HEK293 (cell line): ENCODE measurements around the gene TXNDC2.

ENCODE experiments used
- CTCF ChIA-PET: fragments of 350-600 bp; formaldehyde crosslinking; extraction: SDS; loops from one replicate; lab custom pipeline; 2021; ENCODE audit warnings: antibody characterized with exemption; lab: Yijun Ruan, JAX
- POLR2A ChIA-PET: fragments of 300-600 bp; formaldehyde crosslinking; extraction: SDS; loops from one replicate; lab custom pipeline; 2020; ENCODE audit warnings: antibody characterized with exemption, inconsistent platforms; lab: Yijun Ruan, JAX
- H3K27ac ChIP-seq: fragments of 200-500 bp; sonication (Bioruptor generic); 2 replicates; pipeline ENCODE4 v1.5.1; 2014; ENCODE audit warnings: low read depth, low read length, control low read depth, inconsistent platforms; ENCODE audit errors: extremely low read depth
- H3K36me3 ChIP-seq, 2 experiments: fragments of 200-500 bp in 1 of 2; sonication (Bioruptor generic) in 1 of 2; 1 replicate in 1 of 2; 2 replicates in 1 of 2; pipeline ENCODE4 v1.5.1; 2014 to 2017; ENCODE audit warnings: inconsistent platforms in 2 of 2, low read length in 2 of 2; ENCODE audit not compliant: control insufficient read depth in 2 of 2, insufficient read depth in 1 of 2
- H3K4me1 ChIP-seq: fragments of 200-500 bp; sonication (Bioruptor generic); 2 replicates; pipeline ENCODE4 v1.5.1; 2014; ENCODE audit warnings: mild to moderate bottlenecking, low read length, inconsistent platforms; ENCODE audit not compliant: control insufficient read depth, insufficient read depth
- H3K4me3 ChIP-seq: 2 replicates; pipeline ENCODE4 v1.5.1; 2011; ENCODE audit warnings: low read depth, mild to moderate bottlenecking, control low read depth, low read length, moderate library complexity
- H3K9me3 ChIP-seq: fragments of 200-500 bp; sonication (Bioruptor generic); 2 replicates; pipeline ENCODE4 v1.5.1; 2014; ENCODE audit warnings: low read depth, low read length, inconsistent platforms; ENCODE audit not compliant: control insufficient read depth, insufficient read depth
- GLIS2 ChIP-seq: fragments of 450-650 bp; formaldehyde crosslinking; IDR thresholded peaks from 2 replicates; pipeline ENCODE4 v1.5.1; 2016; ENCODE audit warnings: missing biosample characterization, missing genetic modification characterization
- HOXC10 ChIP-seq: sonication (generic); formaldehyde crosslinking; IDR thresholded peaks from 2 replicates; pipeline ENCODE4 v1.8.1; 2023; ENCODE audit warnings: mild to moderate bottlenecking, missing genetic modification reagents
- IKZF3 ChIP-seq: fragments of 450-650 bp; IDR thresholded peaks from 2 replicates; pipeline ENCODE4 v1.5.0; 2018; ENCODE audit warnings: missing biosample characterization, mild to moderate bottlenecking, missing genetic modification characterization, moderate library complexity
- KLF1 ChIP-seq: fragments of 450-650 bp; formaldehyde crosslinking; IDR thresholded peaks from 2 replicates; pipeline ENCODE4 v1.5.1; 2016; ENCODE audit warnings: missing biosample characterization, missing genetic modification characterization
- KLF7 ChIP-seq: fragments of 450-650 bp; formaldehyde crosslinking; IDR thresholded peaks from 2 replicates; pipeline ENCODE4 v1.5.1; 2016; ENCODE audit warnings: missing biosample characterization, missing genetic modification characterization, borderline replicate concordance
- KLF8 ChIP-seq: fragments of 450-650 bp; formaldehyde crosslinking; IDR thresholded peaks from 2 replicates; pipeline ENCODE4 v1.5.1; 2016; ENCODE audit warnings: missing biosample characterization, missing genetic modification characterization
- PRDM10 ChIP-seq: fragments of 450-650 bp; formaldehyde crosslinking; IDR thresholded peaks from 2 replicates; pipeline ENCODE4 v1.5.1; 2016; ENCODE audit warnings: missing biosample characterization, missing genetic modification characterization
- RBAK ChIP-seq: fragments of 450-650 bp; formaldehyde crosslinking; IDR thresholded peaks from 2 replicates; pipeline ENCODE4 v1.5.1; 2016; ENCODE audit warnings: missing biosample characterization, missing genetic modification characterization
- SALL2 ChIP-seq: fragments of 450-650 bp; formaldehyde crosslinking; IDR thresholded peaks from 2 replicates; pipeline ENCODE4 v1.5.0; 2017; ENCODE audit warnings: missing biosample characterization, mild to moderate bottlenecking, missing genetic modification characterization, borderline replicate concordance
- ZBTB21 ChIP-seq: fragments of 450-650 bp; formaldehyde crosslinking; IDR thresholded peaks from 2 replicates; pipeline ENCODE4 v1.5.1; 2017; ENCODE audit warnings: missing biosample characterization, missing genetic modification characterization
- ZBTB8A ChIP-seq: fragments of 450-650 bp; formaldehyde crosslinking; IDR thresholded peaks from 2 replicates; pipeline ENCODE4 v1.5.1; 2016; ENCODE audit warnings: missing biosample characterization, missing genetic modification characterization
- ZFP3 ChIP-seq: fragments of 450-650 bp; formaldehyde crosslinking; IDR thresholded peaks from 2 replicates; pipeline ENCODE4 v1.5.1; 2016; ENCODE audit warnings: low read depth, missing biosample characterization, missing genetic modification characterization
- ZNF114 ChIP-seq: fragments of 450-650 bp; formaldehyde crosslinking; IDR thresholded peaks from 2 replicates; pipeline ENCODE4 v1.5.0; 2017; ENCODE audit warnings: missing biosample characterization, missing genetic modification characterization
- ZNF132 ChIP-seq: fragments of 450-650 bp; formaldehyde crosslinking; IDR thresholded peaks from 2 replicates; pipeline ENCODE4 v1.5.1; 2017; ENCODE audit warnings: missing biosample characterization, missing genetic modification characterization, borderline replicate concordance
- ZNF175 ChIP-seq: fragments of 450-650 bp; formaldehyde crosslinking; IDR thresholded peaks from 2 replicates; pipeline ENCODE4 v1.5.1; 2016; ENCODE audit warnings: missing biosample characterization, missing genetic modification characterization
- ZNF274 ChIP-seq, 2 experiments: fragments of 200-500 bp in 1 of 2; fragments of 450-650 bp in 1 of 2; sonication (Bioruptor generic) in 1 of 2; formaldehyde crosslinking in 1 of 2; IDR thresholded peaks; 2 replicates each; pipeline versions ENCODE4 v1.5.1 to v1.6.1; 2014 to 2016; ENCODE audit warnings: borderline replicate concordance in 1 of 2, inconsistent platforms in 1 of 2, low read length in 1 of 2, missing biosample characterization in 1 of 2, missing genetic modification characterization in 1 of 2
- ZNF311 ChIP-seq: fragments of 450-650 bp; formaldehyde crosslinking; IDR thresholded peaks from 2 replicates; pipeline ENCODE4 v1.5.1; 2017; ENCODE audit warnings: missing biosample characterization, missing genetic modification characterization, borderline replicate concordance
- ZNF341 ChIP-seq: fragments of 450-650 bp; formaldehyde crosslinking; IDR thresholded peaks from 2 replicates; pipeline ENCODE4; 2016; ENCODE audit warnings: low read depth, missing biosample characterization, missing genetic modification characterization
- ZNF629 ChIP-seq: fragments of 450-650 bp; formaldehyde crosslinking; IDR thresholded peaks from 2 replicates; pipeline ENCODE4 v1.5.1; 2017; ENCODE audit warnings: missing biosample characterization, missing genetic modification characterization
- ZNF658 ChIP-seq: fragments of 450-650 bp; formaldehyde crosslinking; IDR thresholded peaks from 2 replicates; pipeline ENCODE4; 2016; ENCODE audit warnings: missing biosample characterization, missing genetic modification characterization
- ZNF747 ChIP-seq: fragments of 450-650 bp; formaldehyde crosslinking; IDR thresholded peaks from 2 replicates; pipeline ENCODE4 v1.5.1; 2016; ENCODE audit warnings: missing biosample characterization, missing genetic modification characterization
- ZNF777 ChIP-seq: fragments of 450-650 bp; formaldehyde crosslinking; IDR thresholded peaks from 2 replicates; pipeline ENCODE4 v1.5.1; 2017; ENCODE audit warnings: missing biosample characterization, missing genetic modification characterization, borderline replicate concordance
- ZNF830 ChIP-seq: fragments of 450-650 bp; IDR thresholded peaks from 2 replicates; pipeline ENCODE4 v1.5.0; 2018; ENCODE audit warnings: missing biosample characterization, missing genetic modification characterization, low read depth, mild to moderate bottlenecking, moderate library complexity
- TF ChIP-seq, protein P1 (sequence below): fragments of 450-650 bp; formaldehyde crosslinking; IDR thresholded peaks from 2 replicates; pipeline ENCODE4 v1.5.1; 2017; ENCODE audit warnings: missing biosample characterization, mild to moderate bottlenecking, missing genetic modification characterization, moderate library complexity
- TF ChIP-seq, protein P2 (sequence below): fragments of 450-650 bp; formaldehyde crosslinking; IDR thresholded peaks from 2 replicates; pipeline ENCODE4 v1.5.1; 2016; ENCODE audit warnings: missing biosample characterization, missing genetic modification characterization
- TF ChIP-seq, protein P3 (sequence below): fragments of 450-650 bp; formaldehyde crosslinking; IDR thresholded peaks from 2 replicates; pipeline ENCODE4 v1.5.1; 2016; ENCODE audit warnings: missing biosample characterization, missing genetic modification characterization

TXNDC2 gene

GRCh38 chr18:9839853-9840252 lies 45.9 kb upstream of the TXNDC2 start:
- H3K9me3 ChIP-seq = no peaks in the 10 kb centered on the region
- no peak overlapping the region for H3K4me3 ChIP-seq
- H3K4me1 ChIP-seq = peaks cover 10% of the 10 kb centered on the region
- no peak overlapping the region for H3K27ac ChIP-seq
- TF ChIP-seq ZNF114 (no peak), GLIS2 (tag by site-specific recombination) (no peak), KLF7 (tag by site-specific recombination) (no peak), ZNF132 (tag by site-specific recombination) (no peak), ZFP3 (tag by site-specific recombination) (no peak), ZNF311 (tag by site-specific recombination) (no peak), ZNF274 (IDR thresholded peaks at IDR 0.05; ENCODE audit: low read length) (no peak), ZNF274 (tag by site-specific recombination; IDR thresholded peaks at IDR 0.05; ENCODE audit: borderline replicate concordance) (no peak), ZNF747 (tag by site-specific recombination) (no peak), ZNF175 (tag by site-specific recombination) (no peak), KLF1 (tag by site-specific recombination) (no peak), ZNF777 (no peak), ZBTB21 (no peak), ZNF341 (no peak), ZNF629 (tag by site-specific recombination) (no peak), SALL2 (tag by site-specific recombination) (no peak), ZNF830 (tag by site-specific recombination) (no peak), ZBTB8A (tag by site-specific recombination) (no peak), IKZF3 (tag by site-specific recombination) (no peak)
- TF ChIP-seq, protein P1, sequence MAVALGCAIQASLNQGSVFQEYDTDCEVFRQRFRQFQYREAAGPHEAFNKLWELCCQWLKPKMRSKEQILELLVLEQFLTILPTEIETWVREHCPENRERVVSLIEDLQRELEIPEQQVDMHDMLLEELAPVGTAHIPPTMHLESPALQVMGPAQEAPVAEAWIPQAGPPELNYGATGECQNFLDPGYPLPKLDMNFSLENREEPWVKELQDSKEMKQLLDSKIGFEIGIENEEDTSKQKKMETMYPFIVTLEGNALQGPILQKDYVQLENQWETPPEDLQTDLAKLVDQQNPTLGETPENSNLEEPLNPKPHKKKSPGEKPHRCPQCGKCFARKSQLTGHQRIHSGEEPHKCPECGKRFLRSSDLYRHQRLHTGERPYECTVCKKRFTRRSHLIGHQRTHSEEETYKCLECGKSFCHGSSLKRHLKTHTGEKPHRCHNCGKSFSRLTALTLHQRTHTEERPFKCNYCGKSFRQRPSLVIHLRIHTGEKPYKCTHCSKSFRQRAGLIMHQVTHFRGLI = no peak
- TF ChIP-seq, protein P2, sequence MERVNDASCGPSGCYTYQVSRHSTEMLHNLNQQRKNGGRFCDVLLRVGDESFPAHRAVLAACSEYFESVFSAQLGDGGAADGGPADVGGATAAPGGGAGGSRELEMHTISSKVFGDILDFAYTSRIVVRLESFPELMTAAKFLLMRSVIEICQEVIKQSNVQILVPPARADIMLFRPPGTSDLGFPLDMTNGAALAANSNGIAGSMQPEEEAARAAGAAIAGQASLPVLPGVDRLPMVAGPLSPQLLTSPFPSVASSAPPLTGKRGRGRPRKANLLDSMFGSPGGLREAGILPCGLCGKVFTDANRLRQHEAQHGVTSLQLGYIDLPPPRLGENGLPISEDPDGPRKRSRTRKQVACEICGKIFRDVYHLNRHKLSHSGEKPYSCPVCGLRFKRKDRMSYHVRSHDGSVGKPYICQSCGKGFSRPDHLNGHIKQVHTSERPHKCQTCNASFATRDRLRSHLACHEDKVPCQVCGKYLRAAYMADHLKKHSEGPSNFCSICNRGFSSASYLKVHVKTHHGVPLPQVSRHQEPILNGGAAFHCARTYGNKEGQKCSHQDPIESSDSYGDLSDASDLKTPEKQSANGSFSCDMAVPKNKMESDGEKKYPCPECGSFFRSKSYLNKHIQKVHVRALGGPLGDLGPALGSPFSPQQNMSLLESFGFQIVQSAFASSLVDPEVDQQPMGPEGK (tag by site-specific recombination) = no peak
- CTCF ChIA-PET = no interaction called here
- H3K36me3 ChIP-seq = no peaks in the 10 kb centered on the region
- POLR2A ChIA-PET = no interaction called here

DNA sequence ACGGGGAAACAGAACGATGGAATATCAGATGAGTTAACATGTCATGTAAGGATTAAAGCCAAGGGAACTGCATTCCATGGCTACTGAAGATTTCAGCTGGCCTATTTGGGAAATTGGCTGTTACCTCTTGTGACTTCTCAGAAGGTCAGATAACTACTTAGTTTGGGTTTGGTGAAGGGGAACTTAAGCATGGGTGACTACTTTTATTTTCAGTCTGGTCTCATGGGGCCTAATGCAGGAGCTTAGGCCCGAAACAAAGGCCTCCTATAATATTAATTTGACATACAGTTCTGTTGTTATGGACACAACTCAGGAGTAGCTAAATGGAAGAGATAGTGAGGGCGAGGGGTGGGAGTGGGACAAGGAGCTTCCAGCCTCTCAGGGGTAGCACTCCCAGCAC lies 44.0 kb upstream of the TXNDC2 start:
- Histone ChIP-seq H3K27ac (no peak overlapping the region), H3K4me3 (no peak overlapping the region), H3K36me3 (peaks cover 0 to 11% of the 10 kb centered on the region in 2 experiments; a peak in 1 of 3 replicates), H3K9me3 (no peaks in the 10 kb centered on the region), H3K4me1 (no peaks in the 10 kb centered on the region)
- ChIA-PET CTCF (no interaction called here), POLR2A (no interaction called here)
- TF ChIP-seq KLF8 (no peak), HOXC10 (CRISPR knock-in tag) (no peak), PRDM10 (no peak), RBAK (tag by site-specific recombination) (no peak), ZNF658 (tag by site-specific recombination) (no peak)
- TF ChIP-seq, protein P3, sequence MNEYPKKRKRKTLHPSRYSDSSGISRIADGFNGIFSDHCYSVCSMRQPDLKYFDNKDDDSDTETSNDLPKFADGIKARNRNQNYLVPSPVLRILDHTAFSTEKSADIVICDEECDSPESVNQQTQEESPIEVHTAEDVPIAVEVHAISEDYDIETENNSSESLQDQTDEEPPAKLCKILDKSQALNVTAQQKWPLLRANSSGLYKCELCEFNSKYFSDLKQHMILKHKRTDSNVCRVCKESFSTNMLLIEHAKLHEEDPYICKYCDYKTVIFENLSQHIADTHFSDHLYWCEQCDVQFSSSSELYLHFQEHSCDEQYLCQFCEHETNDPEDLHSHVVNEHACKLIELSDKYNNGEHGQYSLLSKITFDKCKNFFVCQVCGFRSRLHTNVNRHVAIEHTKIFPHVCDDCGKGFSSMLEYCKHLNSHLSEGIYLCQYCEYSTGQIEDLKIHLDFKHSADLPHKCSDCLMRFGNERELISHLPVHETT (tag by site-specific recombination) = no peak
